ENCODE results near the gene LRRTM3. TPM values are rescaled to one million over a fixed set of nuclear protein-coding genes. Genes with fewer than 3 reads are reported as not detected.
A peak's percentile ranks its signal among the peaks of the same experiment; 100 is the strongest.

The LRRTM3 gene
- total RNA-seq, 2 donors from 2014 or later: not detected

DNA sequence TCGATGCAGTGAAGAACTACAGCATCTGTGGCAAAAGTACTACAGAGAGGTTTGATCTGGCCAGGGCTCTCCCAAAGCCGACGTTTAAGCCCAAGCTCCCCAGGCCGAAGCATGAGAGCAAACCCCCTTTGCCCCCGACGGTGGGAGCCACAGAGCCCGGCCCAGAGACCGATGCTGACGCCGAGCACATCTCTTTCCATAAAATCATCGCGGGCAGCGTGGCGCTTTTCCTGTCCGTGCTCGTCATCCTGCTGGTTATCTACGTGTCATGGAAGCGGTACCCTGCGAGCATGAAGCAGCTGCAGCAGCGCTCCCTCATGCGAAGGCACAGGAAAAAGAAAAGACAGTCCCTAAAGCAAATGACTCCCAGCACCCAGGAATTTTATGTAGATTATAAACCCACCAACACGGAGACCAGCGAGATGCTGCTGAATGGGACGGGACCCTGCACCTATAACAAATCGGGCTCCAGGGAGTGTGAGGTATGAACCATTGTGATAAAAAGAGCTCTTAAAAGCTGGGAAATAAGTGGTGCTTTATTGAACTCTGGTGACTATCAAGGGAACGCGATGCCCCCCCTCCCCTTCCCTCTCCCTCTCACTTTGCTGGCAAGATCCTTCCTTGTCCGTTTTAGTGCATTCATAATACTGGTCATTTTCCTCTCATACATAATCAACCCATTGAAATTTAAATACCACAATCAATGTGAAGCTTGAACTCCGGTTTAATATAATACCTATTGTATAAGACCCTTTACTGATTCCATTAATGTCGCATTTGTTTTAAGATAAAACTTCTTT lies 2.3 kb downstream of the LRRTM3 start:
- no peak overlapping the region for H3K27ac Mint-ChIP-seq
- DNase-seq (ENCODE audit: low spot score in 2 of 2) (no peak), ATAC-seq (no peak)
- H3K36me3 Mint-ChIP-seq: no peaks in the 10 kb centered on the region
- no peaks in the 10 kb centered on the region for H3K9me3 Mint-ChIP-seq

- ATAC-seq: no peak
- H3K9me3 Mint-ChIP-seq: no peaks in the 10 kb centered on the region
- no peaks in the 10 kb centered on the region for H3K36me3 Mint-ChIP-seq
- no peak overlapping the region for H3K27ac Mint-ChIP-seq
- DNase-seq (ENCODE audit: low spot score in 2 of 2): no peak
Observed at GRCh38 chr10:66928776-66929175, 2.9 kb downstream of the LRRTM3 start.

GRCh38 chr10:66929375-66929774 lies 3.5 kb downstream of the LRRTM3 start:
- Mint-ChIP-seq H3K9me3 (no peaks in the 10 kb centered on the region), H3K36me3 (no peaks in the 10 kb centered on the region), H3K27ac (no peak overlapping the region)
- DNase-seq (ENCODE audit: low spot score in 2 of 2) (no peak), ATAC-seq (no peak)

DNA sequence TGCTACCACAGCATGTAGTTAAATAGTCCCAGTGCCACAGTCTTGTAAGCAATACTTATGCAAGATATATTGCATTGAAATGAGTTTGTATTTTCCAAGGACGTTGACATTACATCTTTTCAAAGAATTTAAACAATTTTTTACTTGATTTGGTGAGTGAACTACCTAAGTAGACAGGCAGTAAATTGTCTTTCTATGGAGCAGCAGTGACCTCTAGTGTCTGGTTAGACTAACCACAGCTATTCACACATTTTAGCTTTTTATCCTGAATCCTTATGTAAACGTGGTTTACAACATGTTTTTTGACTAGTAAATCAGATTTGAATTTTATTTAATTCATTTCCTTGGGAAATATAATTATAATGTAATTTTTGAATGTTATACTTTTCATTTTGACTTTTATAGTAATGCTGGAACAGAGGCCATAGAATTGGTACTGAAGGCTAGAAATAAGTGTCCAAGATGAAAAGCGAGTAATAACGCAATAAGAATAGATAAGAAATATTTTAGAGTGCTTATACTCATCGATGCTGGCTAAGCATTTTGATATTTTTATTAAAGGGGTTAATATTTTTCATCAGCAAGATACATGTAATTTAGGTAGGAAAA lies 5.6 kb downstream of the LRRTM3 start:
- H3K36me3 Mint-ChIP-seq: no peaks in the 10 kb centered on the region
- ATAC-seq (no peak), DNase-seq (ENCODE audit: low spot score in 2 of 2) (peak in 1 of 2 donors; percentile 8)
- no peak overlapping the region for H3K27ac Mint-ChIP-seq
- no peaks in the 10 kb centered on the region for H3K9me3 Mint-ChIP-seq

GRCh38 chr10:66931949-66932343 lies 6.1 kb downstream of the LRRTM3 start:
- no peaks in the 10 kb centered on the region for H3K9me3 Mint-ChIP-seq
- ATAC-seq (no peak), DNase-seq (ENCODE audit: low spot score in 2 of 2) (no peak)

DNA sequence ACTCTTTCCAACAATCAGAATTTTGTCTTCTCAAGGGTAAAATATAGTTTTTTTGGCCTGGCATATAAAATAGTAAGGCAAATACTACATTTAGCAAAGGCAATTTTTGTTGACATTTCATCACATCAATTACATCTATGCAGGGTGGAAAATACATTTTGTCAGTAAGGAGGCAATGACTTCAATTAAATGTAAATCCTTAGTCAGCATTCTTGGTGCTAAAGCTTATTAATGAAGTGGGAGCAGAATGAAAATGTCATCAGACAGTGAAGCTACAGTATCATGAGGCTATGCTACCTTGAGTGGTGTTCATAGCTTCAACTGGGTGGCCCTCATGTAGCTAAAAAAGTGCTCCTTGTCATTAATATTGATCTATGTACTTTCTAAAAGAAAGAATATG lies 8.9 kb downstream of the LRRTM3 start:
- no peak for DNase-seq (ENCODE audit: low spot score in 2 of 2)
- Mint-ChIP-seq H3K36me3 (no peaks in the 10 kb centered on the region), H3K9me3 (peaks cover 0 to 4% of the 10 kb centered on the region in 2 donors), H3K27ac (no peak overlapping the region)
- no peak for ATAC-seq

More at GRCh38 chr10:66931949-66932343, 6.1 kb downstream of the LRRTM3 start:
- Mint-ChIP-seq H3K36me3 (no peaks in the 10 kb centered on the region), H3K27ac (no peak overlapping the region)

GRCh38 chr10:66940965-66941364 lies 15.1 kb downstream of the LRRTM3 start:
- Mint-ChIP-seq H3K27ac (no peak overlapping the region), H3K9me3 (peaks cover 4% of the 10 kb centered on the region in 2 donors), H3K36me3 (no peaks in the 10 kb centered on the region)
- ATAC-seq: no peak
- DNase-seq (ENCODE audit: low spot score in 2 of 2): no peak

- Mint-ChIP-seq H3K36me3 (no peaks in the 10 kb centered on the region), H3K27ac (no peak overlapping the region), H3K9me3 (peaks cover 4% of the 10 kb centered on the region in 2 donors)
- no peak for ATAC-seq
- no peak for DNase-seq (ENCODE audit: low spot score in 2 of 2)
Observed at GRCh38 chr10:66941491-66941890, 15.7 kb downstream of the LRRTM3 start.

DNA sequence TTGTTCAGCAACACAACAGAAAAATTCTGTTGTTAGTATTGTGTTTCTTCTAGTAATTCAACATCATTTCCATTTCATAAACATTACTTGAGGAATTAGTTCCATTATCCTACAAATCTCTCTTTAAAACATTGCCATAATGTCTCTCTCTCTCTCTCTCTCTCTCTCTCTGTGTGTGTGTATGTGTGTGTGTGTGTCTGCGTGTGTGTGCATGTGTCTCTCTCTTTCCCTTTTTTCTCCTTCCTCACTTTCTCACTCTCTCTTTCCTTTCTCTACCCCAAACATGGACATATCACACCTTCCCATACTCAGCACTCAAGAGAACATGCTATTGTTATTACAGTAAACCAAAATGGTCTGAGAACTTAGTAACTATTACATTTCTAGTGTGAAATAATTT lies 16.6 kb downstream of the LRRTM3 start:
- no peak overlapping the region for H3K27ac Mint-ChIP-seq
- no peaks in the 10 kb centered on the region for H3K36me3 Mint-ChIP-seq
- no peak for ATAC-seq
- DNase-seq (ENCODE audit: low spot score in 2 of 2): no peak
- H3K9me3 Mint-ChIP-seq: peaks cover 4% of the 10 kb centered on the region in 2 donors

DNA sequence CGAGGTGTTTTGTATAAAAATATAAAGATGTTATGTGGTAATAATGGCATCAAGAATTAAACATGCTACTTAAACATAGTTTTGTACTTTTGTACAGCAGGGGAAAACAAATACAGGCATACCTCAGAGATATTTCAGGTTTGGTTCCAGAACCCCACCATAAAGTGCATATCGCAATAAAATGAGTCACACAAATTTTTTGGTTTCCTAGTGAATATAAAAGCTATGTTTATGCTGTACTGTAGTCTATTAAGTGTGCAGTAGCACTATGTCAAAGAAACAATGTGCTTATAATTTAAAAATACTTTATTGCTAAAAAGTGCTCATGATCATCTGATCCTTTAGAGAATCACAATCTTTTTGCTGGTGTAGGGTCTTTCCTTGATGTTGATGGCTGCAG lies 17.8 kb downstream of the LRRTM3 start:
- H3K27ac Mint-ChIP-seq: no peak overlapping the region
- peaks cover 4% of the 10 kb centered on the region in 2 donors for H3K9me3 Mint-ChIP-seq
- H3K36me3 Mint-ChIP-seq: no peaks in the 10 kb centered on the region
- DNase-seq (ENCODE audit: low spot score in 2 of 2) (no peak), ATAC-seq (no peak)

DNA sequence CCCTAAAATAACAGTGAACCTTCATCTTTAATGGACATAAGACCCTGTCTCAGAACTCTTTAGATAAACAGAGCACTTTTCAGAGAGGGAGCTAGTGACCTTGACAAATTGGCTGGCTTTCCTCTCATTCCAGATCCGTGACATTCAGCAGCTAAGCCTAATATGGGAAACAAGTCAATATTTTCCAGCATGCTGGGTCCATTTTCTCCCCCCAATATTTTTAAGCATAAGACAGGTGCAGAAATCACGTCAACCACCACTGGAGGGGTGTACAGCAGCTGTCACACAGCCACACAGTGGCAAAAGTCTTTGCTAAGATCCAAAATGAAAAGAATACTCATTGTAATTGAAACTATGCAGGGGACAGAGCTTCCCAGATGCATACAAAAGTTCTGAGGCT lies 26.1 kb downstream of the LRRTM3 start:
- Mint-ChIP-seq H3K36me3 (no peaks in the 10 kb centered on the region), H3K9me3 (no peaks in the 10 kb centered on the region), H3K27ac (no peak overlapping the region)
- DNase-seq (ENCODE audit: low spot score in 2 of 2) (no peak), ATAC-seq (no peak)

GRCh38 chr10:66958466-66958865 lies 32.6 kb downstream of the LRRTM3 start:
- Mint-ChIP-seq H3K36me3 (no peaks in the 10 kb centered on the region), H3K27ac (no peak overlapping the region), H3K9me3 (peaks cover 2% of the 10 kb centered on the region in 2 donors)
- DNase-seq (ENCODE audit: low spot score in 2 of 2): no peak
- ATAC-seq: no peak

- no peak for ATAC-seq
- Mint-ChIP-seq H3K9me3 (peaks cover 3 to 4% of the 10 kb centered on the region in 2 donors), H3K36me3 (no peaks in the 10 kb centered on the region), H3K27ac (no peak overlapping the region)
- DNase-seq (ENCODE audit: low spot score in 2 of 2): no peak
Observed at GRCh38 chr10:66964946-66965345, 39.1 kb downstream of the LRRTM3 start.

GRCh38 chr10:66980246-66980815 lies 54.5 kb downstream of the LRRTM3 start:
- no peaks in the 10 kb centered on the region for H3K36me3 Mint-ChIP-seq
- ATAC-seq: no peak
- no peak overlapping the region for H3K27ac Mint-ChIP-seq
- no peak for DNase-seq (ENCODE audit: low spot score in 2 of 2)
- H3K9me3 Mint-ChIP-seq: peaks cover 0 to 17% of the 10 kb centered on the region in 2 donors

DNA sequence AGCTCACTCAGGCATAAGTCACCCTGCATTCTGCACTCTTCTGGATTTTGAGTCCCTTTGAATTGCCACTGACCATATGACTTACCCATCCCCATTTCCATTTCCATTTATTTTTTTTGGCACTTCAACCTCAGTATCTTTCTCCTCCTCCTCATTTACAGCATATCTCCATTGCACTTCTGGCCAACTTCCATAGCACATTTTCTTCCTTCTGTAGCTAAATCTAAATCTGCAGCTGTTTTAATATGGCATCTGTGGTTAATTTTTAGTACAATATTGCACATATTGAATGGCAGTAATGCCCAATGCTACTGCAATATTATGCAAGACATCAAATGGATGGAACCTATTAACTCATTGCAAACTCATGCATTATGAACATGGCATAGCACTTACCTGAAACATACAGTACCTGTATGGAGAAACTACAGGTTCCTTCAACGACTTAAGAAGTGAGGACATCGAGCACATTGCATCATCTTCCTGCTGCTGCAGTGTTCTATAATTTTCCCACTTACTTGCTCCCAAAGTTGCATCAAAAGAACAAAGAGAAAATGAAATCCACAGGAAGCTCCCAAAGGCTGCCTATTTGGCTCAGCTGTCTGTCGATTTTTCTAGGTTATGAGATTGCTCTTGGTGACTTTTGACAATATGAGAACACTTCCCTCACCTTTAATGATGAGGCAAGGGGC lies 55.7 kb downstream of the LRRTM3 start:
- Mint-ChIP-seq H3K27ac (no peak overlapping the region), H3K9me3 (peaks cover 0 to 15% of the 10 kb centered on the region in 2 donors), H3K36me3 (no peaks in the 10 kb centered on the region)
- ATAC-seq (no peak), DNase-seq (ENCODE audit: low spot score in 2 of 2) (no peak)

- no peak for DNase-seq (ENCODE audit: low spot score in 2 of 2)
- Mint-ChIP-seq H3K9me3 (peaks cover 5 to 16% of the 10 kb centered on the region in 2 donors), H3K27ac (no peak overlapping the region), H3K36me3 (no peaks in the 10 kb centered on the region)
- no peak for ATAC-seq
Observed at GRCh38 chr10:66982053-66982420, 56.2 kb downstream of the LRRTM3 start.

GRCh38 chr10:66982792-66983474 lies 57.1 kb downstream of the LRRTM3 start:
- Mint-ChIP-seq H3K9me3 (peaks cover 6 to 18% of the 10 kb centered on the region in 2 donors), H3K36me3 (no peaks in the 10 kb centered on the region), H3K27ac (no peak overlapping the region)
- ATAC-seq: no peak
- no peak for DNase-seq (ENCODE audit: low spot score in 2 of 2)

Measured in activated naive CD4-positive, alpha-beta T cell treated with anti-CD3 and anti-CD28 coated beads, Interleukin-2, amount 50 U/mL, for 72 hours (primary cell).